ENCODE results near the gene KMT2D. TPM values are rescaled to one million over a fixed set of nuclear protein-coding genes. Genes with fewer than 3 reads are reported as not detected.

KMT2D gene
- total and polyA plus RNA-seq, 10 of the 15 experiments (the other 5 are each of a cell fraction or from before 2014, with no cell fraction given), result 0.51 to 71.5 (median 10.4) TPM

DNA sequence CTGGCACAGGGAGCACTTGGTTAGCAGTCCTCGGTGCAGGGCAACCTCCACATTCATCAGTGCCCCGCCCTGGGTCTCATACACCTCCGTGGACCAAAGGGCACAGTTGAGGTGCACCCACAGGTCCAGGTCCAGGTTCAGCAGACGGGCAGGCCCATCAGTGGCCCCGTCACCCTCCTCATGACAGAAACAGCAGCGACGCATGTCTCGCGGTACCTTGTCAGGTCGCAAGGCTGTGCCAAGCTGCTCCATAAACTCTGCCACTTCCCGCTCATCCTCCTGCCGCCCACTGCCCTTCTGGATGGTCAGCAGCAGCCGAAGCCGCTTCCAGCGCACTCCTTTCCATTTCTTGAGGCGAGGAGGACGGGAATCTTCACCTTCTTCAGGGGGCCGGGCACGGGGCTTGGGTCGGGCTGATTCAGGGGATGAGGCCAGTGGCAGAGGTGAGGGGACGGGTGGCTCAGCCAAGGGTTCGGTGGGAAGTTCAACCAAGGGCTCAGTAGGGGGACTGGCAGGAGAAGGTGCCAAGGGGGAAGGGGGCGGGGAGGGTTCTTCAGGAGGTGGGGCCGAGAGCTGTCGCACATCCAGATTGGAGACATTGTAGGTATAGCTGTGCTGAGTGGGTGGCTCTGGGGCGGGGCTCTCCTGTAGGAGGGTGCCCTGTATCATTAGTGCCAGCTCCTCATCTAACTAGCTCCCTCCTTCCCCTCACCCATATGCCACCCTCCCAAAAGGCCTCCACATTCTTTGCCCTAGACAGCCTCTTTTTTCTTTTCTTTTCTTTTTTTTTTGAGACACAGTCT, 33.7 kb downstream of the KMT2D start:
- Histone ChIP-seq H4K20me1 (ENCODE audit: control insufficient read depth, insufficient read depth) (no peaks in the 10 kb centered on the region), H3K4me1 (ENCODE audit: control insufficient read depth, insufficient read depth, low read length) (no peaks in the 10 kb centered on the region), H3K9me3 (replicated peaks; ENCODE audit: control insufficient read depth, insufficient read depth, low read length) (no peaks in the 10 kb centered on the region), H3K27ac (ENCODE audit: control insufficient read depth, insufficient read depth) (no peak overlapping the region), H3K79me2 (ENCODE audit: control insufficient read depth, insufficient read depth, low read length) (no peaks in the 10 kb centered on the region), H3K4me2 (ENCODE audit: control insufficient read depth, insufficient read depth) (no peak overlapping the region), H3K36me3 (ENCODE audit: control insufficient read depth in 2 of 2, insufficient read depth in 2 of 2, low read length in 1 of 2) (peaks cover 22 to 26% of the 10 kb centered on the region in 2 experiments), H3K4me3 (no peak overlapping the region), H3K27me3 (replicated peaks in 1 of 2; ENCODE audit: control insufficient read depth in 2 of 2, insufficient read depth in 2 of 2, low read length in 1 of 2) (no peaks in the 10 kb centered on the region), H3K9ac (ENCODE audit: control insufficient read depth, insufficient read depth, low read length) (no peak overlapping the region), H2AFZ (ENCODE audit: control insufficient read depth, low read depth, low read length) (no peak overlapping the region)
- intact Hi-C loops (cut with micrococcal nuclease; ENCODE audit: unreplicated experiment) (no loop called here), in situ Hi-C loops (cut with MboI) (no loop called here)
- DNase-seq (ENCODE audit: low read depth, low spot score) (no peak), FAIRE-seq (no peak), ATAC-seq (no peak)
- POLR2A ChIA-PET, result interaction anchor here (0.6 kb wide), 1 partner anchor 128 kb away, joined by 3 read pairs; no protein-coding TSS in a partner anchor
- 99% methylated on average over 25 of the region's 26 CpGs for WGBS (ENCODE audit: insufficient coverage, insufficient replicate concordance, low lambda C conversion rate, missing lambda C conversion rate)
- no TSS peak for BruUV-seq (replicated peaks)
- RAD21 ChIA-PET (ENCODE audit: unreplicated experiment), result no interaction called here
- SMC1A ChIA-PET (ENCODE audit: uncharacterized antibody, unreplicated experiment), result no interaction called here
- CTCF ChIA-PET, result no interaction called here
- TF ChIP-seq ZSCAN29 (IDR thresholded peaks at IDR 0.05), result no peak
- TF ChIP-seq NKRF (conservative IDR thresholded peaks at IDR 0.05), result no peak
- no peak for TF ChIP-seq IRF4 (IDR thresholded peaks at IDR 0.05; ENCODE audit: low read depth, low read length)
- TF ChIP-seq POLR2AphosphoS5 (IDR thresholded peaks at IDR 0.05; ENCODE audit: low read length), result no peak
- no peak for TF ChIP-seq STAT1 (conservative IDR thresholded peaks at IDR 0.05)
- no peak for TF ChIP-seq CHD1 (IDR thresholded peaks at IDR 0.05; ENCODE audit: low read depth, low read length)
- TF ChIP-seq USF1 (IDR thresholded peaks at IDR 0.05; ENCODE audit: borderline replicate concordance, extremely low read length, insufficient read depth, low read depth, low read length), result no peak

Measured in GM12878 (cell line).